Activated CD4-positive, alpha-beta T cell treated with anti-CD3 and anti-CD28 coated beads, Interleukin-2, amount 10 ng/mL, durations not matched to agents 7 days and 5 days (primary cell): ENCODE measurements around the gene VWA8. TPM values are rescaled to one million over a fixed set of nuclear protein-coding genes. Genes with fewer than 3 reads are reported as not detected.
"Not testable (repeated sequence)": the region's sequence is repeated elsewhere in the genome, so short reads cannot be mapped to it uniquely, and the experiment has no call there.

Experiments
- CTCF ChIA-PET: fragments of 350-600 bp; sonication (Branson Sonifier 250); formaldehyde crosslinking; loops from one replicate; lab custom pipeline; 2021; ENCODE audit warnings: antibody characterized with exemption; lab: Charles Lee
- POLR2A ChIA-PET: fragments of 350-600 bp; sonication (Branson Sonifier 250); formaldehyde crosslinking; loops from one replicate; lab custom pipeline; 2021; ENCODE audit warnings: antibody characterized with exemption; lab: Charles Lee
- DNase-seq: peaks from one replicate; pipeline ENCODE4 v3.0.0-alpha.2; 2020
- H3K27ac Mint-ChIP-seq: one replicate; pipeline ENCODE4 v1.8.0; 2021; ENCODE audit warnings: mild to moderate bottlenecking, moderate library complexity, mixed read lengths
- H3K27me3 Mint-ChIP-seq: one replicate; pipeline ENCODE4 v1.8.0; 2021; ENCODE audit warnings: mixed read lengths
- H3K36me3 Mint-ChIP-seq: one replicate; pipeline ENCODE4 v1.8.0; 2021; ENCODE audit warnings: low read depth, mixed read lengths
- H3K4me1 Mint-ChIP-seq: one replicate; pipeline ENCODE4 v1.8.0; 2021; ENCODE audit warnings: mixed read lengths
- H3K4me3 Mint-ChIP-seq: one replicate; pipeline ENCODE4 v1.8.0; 2021; ENCODE audit warnings: mild to moderate bottlenecking, moderate library complexity, mixed read lengths
- H3K9me3 Mint-ChIP-seq: one replicate; pipeline ENCODE4 v1.8.0; 2021; ENCODE audit warnings: mixed read lengths
- total RNA-seq, 2 experiments: library from RNA; stranded (reverse); gene quantifications; one replicate each; pipeline ENCODE4 v1.2.3, GENCODE V29; 2021

The VWA8 gene
- total RNA-seq, 2 experiments from 2014 or later = 17.8 to 17.9 TPM

DNA sequence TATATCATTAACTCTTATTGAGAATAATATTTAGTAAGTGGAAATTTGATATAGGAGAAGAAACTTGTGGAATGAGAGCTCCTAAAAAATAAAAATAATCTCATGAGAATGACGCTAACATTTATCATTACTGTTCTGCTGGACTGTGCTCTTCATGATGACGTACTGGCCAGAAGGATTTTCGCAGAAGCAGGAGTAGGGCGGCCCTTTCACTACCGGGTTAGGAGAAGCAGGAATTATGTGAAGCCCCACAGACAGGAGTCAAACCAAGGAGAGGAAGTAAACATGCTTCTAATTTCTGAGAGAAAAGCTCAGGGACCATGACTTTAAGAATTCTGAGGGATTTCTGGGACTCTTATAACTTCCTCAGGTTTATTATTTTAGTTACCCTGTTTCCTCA, 195.1 kb downstream of the VWA8 start:
- POLR2A ChIA-PET = no interaction called here
- H3K27ac Mint-ChIP-seq = no peak overlapping the region
- peaks cover 2% of the 10 kb centered on the region for H3K36me3 Mint-ChIP-seq
- CTCF ChIA-PET = interaction anchor here (1.1 kb wide), 1 partner anchor 8 kb away, joined by 4 read pairs; no protein-coding TSS in a partner anchor
- no peak overlapping the region for H3K4me3 Mint-ChIP-seq
- no peaks in the 10 kb centered on the region for H3K9me3 Mint-ChIP-seq
- H3K27me3 Mint-ChIP-seq = no peaks in the 10 kb centered on the region
- peaks cover 21% of the 10 kb centered on the region for H3K4me1 Mint-ChIP-seq
- DNase-seq = no peak

GRCh38 chr13:41765020-41765419, 195.9 kb downstream of the VWA8 start:
- no peak overlapping the region for H3K4me3 Mint-ChIP-seq
- ChIA-PET CTCF (no interaction called here), POLR2A (no interaction called here)
- no peak for DNase-seq
- no peaks in the 10 kb centered on the region for H3K9me3 Mint-ChIP-seq
- H3K4me1 Mint-ChIP-seq = peaks cover 21% of the 10 kb centered on the region
- no peaks in the 10 kb centered on the region for H3K27me3 Mint-ChIP-seq
- H3K36me3 Mint-ChIP-seq = peaks cover 4% of the 10 kb centered on the region
- H3K27ac Mint-ChIP-seq = peak overlapping the region; percentile 22

GRCh38 chr13:41764558-41764957, 196.4 kb downstream of the VWA8 start:
- no peak overlapping the region for H3K27ac Mint-ChIP-seq
- CTCF ChIA-PET = interaction anchor here (0.6 kb wide), 1 partner anchor 42 kb away, joined by 3 read pairs; no protein-coding TSS in a partner anchor

GRCh38 chr13:41763782-41764181, 197.1 kb downstream of the VWA8 start:
- H3K36me3 Mint-ChIP-seq = peaks cover 11% of the 10 kb centered on the region
- H3K4me3 Mint-ChIP-seq = no peak overlapping the region
- no peaks in the 10 kb centered on the region for H3K9me3 Mint-ChIP-seq
- no peak for DNase-seq
- H3K27me3 Mint-ChIP-seq = no peaks in the 10 kb centered on the region
- H3K27ac Mint-ChIP-seq = no peak overlapping the region
- CTCF ChIA-PET = interaction anchor here (0.6 kb wide), 1 partner anchor 43 kb away, joined by 3 read pairs; no protein-coding TSS in a partner anchor
- POLR2A ChIA-PET = no interaction called here
- peaks cover 21% of the 10 kb centered on the region for H3K4me1 Mint-ChIP-seq

More at GRCh38 chr13:41764558-41764957, 196.4 kb downstream of the VWA8 start:
- peak; percentile 11 for DNase-seq
- H3K4me3 Mint-ChIP-seq = no peak overlapping the region
- H3K4me1 Mint-ChIP-seq = peaks cover 21% of the 10 kb centered on the region
- no peaks in the 10 kb centered on the region for H3K9me3 Mint-ChIP-seq
- no peaks in the 10 kb centered on the region for H3K27me3 Mint-ChIP-seq
- H3K36me3 Mint-ChIP-seq = peaks cover 6% of the 10 kb centered on the region
- POLR2A ChIA-PET = no interaction called here

- Mint-ChIP-seq H3K36me3 (peaks cover 13% of the 10 kb centered on the region), H3K4me1 (peaks cover 21% of the 10 kb centered on the region), H3K27me3 (no peaks in the 10 kb centered on the region), H3K4me3 (no peak overlapping the region), H3K9me3 (no peaks in the 10 kb centered on the region), H3K27ac (no peak overlapping the region)
- POLR2A ChIA-PET = no interaction called here
- no peak for DNase-seq
- CTCF ChIA-PET = interaction anchor here (0.8 kb wide), 1 partner anchor 25 kb away, joined by 3 read pairs; no protein-coding TSS in a partner anchor
Measured at GRCh38 chr13:41762796-41763195, 198.1 kb downstream of the VWA8 start.

DNA sequence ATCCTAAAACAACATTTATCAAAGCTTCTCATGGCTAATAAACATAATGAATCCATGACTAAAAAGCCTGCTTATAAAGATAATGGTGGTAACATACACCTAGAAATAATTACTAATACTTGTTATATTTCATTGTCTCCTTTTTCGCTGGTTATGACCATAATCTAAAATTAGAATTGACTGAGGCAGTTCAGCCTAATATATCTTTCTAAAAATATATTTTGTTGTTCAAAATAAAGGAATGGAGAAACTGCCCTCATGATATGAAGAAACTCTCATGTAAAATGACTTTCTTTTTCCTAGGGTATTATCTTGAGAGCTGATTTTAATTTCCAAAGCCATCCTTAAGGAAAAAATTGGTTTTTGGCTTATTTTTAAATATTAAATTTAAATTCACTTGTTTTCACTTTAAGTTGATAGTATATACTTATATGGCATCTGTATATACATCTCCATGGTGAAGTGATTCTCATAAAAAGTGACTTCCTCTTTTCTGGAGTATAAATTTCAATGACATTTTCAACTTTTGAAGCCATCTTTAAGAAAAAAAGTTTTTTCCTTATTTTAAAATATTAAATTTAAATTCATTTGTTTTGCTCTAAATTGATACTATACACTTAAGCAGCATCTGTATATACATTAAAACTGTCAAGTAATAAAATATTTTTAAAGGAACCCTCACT, 204.6 kb downstream of the VWA8 start:
- DNase-seq = no peak
- Mint-ChIP-seq H3K27ac (no peak overlapping the region), H3K27me3 (no peaks in the 10 kb centered on the region), H3K36me3 (peaks cover 23% of the 10 kb centered on the region), H3K4me1 (no peaks in the 10 kb centered on the region), H3K4me3 (no peak overlapping the region), H3K9me3 (peaks cover 3% of the 10 kb centered on the region)
- CTCF ChIA-PET = interaction anchor here (1.1 to 1.6 kb wide), 2 partner anchors 10 to 13 kb away, joined by 3 to 4 read pairs; no protein-coding TSS in a partner anchor
- POLR2A ChIA-PET = no interaction called here

DNA sequence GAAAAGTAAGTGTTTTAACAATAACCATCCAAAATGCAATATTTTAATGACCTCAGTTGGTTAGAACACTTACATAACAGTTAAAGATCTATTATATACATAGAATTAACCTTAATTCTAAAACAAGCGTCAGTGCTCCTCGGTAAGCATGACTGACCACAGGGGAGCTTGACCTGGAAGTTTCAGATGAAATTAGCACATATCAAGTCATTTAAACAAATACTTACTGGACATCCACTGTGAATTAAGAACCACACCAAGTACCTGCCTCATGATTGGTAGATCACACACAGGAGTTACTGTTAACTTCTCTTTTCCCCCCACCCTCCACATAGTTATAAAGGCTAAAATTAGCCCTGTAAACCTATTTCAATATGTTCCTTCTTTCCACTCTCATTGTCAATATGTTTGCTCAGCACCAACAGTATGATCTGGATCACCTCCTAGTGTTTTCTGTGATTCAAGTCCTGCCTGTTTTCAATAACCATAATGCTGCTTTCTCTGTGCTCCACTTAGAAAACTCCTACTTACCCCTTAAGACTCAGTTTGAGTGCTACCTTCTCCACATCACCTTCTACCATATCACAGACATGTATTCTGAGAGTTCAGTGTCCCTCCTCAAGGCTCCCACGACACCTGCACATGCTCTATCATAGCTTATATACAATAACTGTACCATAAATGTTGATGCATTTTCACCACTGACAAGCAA, 209.0 kb downstream of the VWA8 start:
- Mint-ChIP-seq H3K36me3 (peaks cover 33% of the 10 kb centered on the region), H3K4me1 (no peaks in the 10 kb centered on the region), H3K4me3 (no peak overlapping the region), H3K9me3 (peaks cover 14% of the 10 kb centered on the region), H3K27me3 (no peaks in the 10 kb centered on the region), H3K27ac (no peak overlapping the region)
- CTCF ChIA-PET = interaction anchor here (0.5 kb wide), 1 partner anchor 485 kb away, joined by 3 read pairs; no protein-coding TSS in a partner anchor
- POLR2A ChIA-PET = no interaction called here
- no peak for DNase-seq

GRCh38 chr13:41751277-41751676, 209.6 kb downstream of the VWA8 start:
- CTCF ChIA-PET = interaction anchor here (0.5 kb wide), 1 partner anchor 485 kb away, joined by 3 read pairs; no protein-coding TSS in a partner anchor
- no peak for DNase-seq
- peaks cover 15% of the 10 kb centered on the region for H3K9me3 Mint-ChIP-seq
- no peaks in the 10 kb centered on the region for H3K4me1 Mint-ChIP-seq
- no peaks in the 10 kb centered on the region for H3K27me3 Mint-ChIP-seq
- peaks cover 37% of the 10 kb centered on the region for H3K36me3 Mint-ChIP-seq
- POLR2A ChIA-PET = no interaction called here
- H3K27ac Mint-ChIP-seq = no peak overlapping the region
- H3K4me3 Mint-ChIP-seq = no peak overlapping the region

DNA sequence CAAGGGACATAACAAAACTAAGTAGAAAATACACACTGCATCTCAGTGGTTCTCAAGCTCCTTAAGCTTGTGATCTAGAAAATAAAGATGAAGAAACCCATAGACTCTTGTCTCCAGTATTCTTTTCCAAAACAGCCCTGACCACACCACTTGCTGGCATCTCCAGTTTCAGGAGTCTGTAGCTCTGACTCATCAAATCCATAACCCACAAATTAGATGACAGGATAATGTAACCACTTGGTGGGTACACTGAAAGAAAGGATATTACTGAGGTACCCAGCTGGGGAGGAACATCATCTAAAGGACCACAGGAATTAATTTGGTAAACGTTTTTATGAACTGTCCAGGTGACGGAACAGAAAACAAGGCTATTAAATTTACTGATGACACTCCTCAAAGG, 214.7 kb downstream of the VWA8 start:
- Mint-ChIP-seq H3K9me3 (peaks cover 16% of the 10 kb centered on the region), H3K36me3 (peaks cover 39% of the 10 kb centered on the region), H3K4me1 (peaks cover 3% of the 10 kb centered on the region), H3K27me3 (no peaks in the 10 kb centered on the region), H3K4me3 (no peak overlapping the region), H3K27ac (no peak overlapping the region)
- no peak for DNase-seq
- CTCF ChIA-PET = interaction anchor here (0.9 kb wide), 1 partner anchor 35 kb away, joined by 5 read pairs; no protein-coding TSS in a partner anchor
- POLR2A ChIA-PET = no interaction called here

- POLR2A ChIA-PET, H3K4me3 Mint-ChIP-seq: not testable (repeated sequence)
Measured at GRCh38 chr13:41745496-41745895, 215.4 kb downstream of the VWA8 start.

DNA sequence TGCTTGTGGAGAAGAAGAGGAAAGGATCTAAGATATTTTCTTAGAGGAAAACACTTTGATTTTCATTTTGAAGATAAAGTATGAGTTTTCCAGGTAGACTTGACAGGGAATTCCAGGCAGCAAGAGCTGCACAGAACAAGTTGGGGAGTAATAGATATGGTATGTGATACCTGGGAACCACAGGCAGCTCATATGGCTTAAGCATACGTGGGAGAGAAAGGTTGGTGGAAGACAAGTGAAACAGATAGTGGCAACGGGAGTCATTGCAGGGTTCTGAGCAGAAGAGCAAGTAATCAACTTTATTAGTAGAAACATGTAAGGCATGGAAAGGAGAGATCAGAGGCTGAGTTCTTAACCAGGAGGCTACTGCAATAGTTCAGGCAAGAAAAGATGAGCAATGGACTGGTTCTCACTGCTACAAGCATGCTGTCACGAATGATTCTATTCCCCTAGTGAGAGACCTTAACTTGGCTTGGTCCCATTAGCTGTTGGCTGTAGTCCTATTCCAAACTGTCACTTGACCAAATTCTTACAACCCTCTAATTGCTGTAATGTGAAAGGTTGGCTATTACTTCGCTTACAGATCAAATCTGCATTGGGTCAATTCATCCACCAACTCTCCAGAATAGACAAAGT, 217.9 kb downstream of the VWA8 start:
- Mint-ChIP-seq H3K4me1 (peaks cover 3% of the 10 kb centered on the region), H3K4me3 (no peak overlapping the region), H3K9me3 (peaks cover 10% of the 10 kb centered on the region), H3K27me3 (no peaks in the 10 kb centered on the region), H3K36me3 (peaks cover 19% of the 10 kb centered on the region), H3K27ac (no peak overlapping the region)
- DNase-seq = no peak
- ChIA-PET POLR2A (no interaction called here), CTCF (interaction anchor here (1.0 kb wide), 1 partner anchor 14 kb away, joined by 3 read pairs; no protein-coding TSS in a partner anchor)

More at GRCh38 chr13:41745496-41745895, 215.4 kb downstream of the VWA8 start:
- H3K9me3 Mint-ChIP-seq = peaks cover 16% of the 10 kb centered on the region
- H3K27ac Mint-ChIP-seq, CTCF ChIA-PET, H3K4me1 Mint-ChIP-seq, DNase-seq, H3K27me3 Mint-ChIP-seq: not testable (repeated sequence)
- H3K36me3 Mint-ChIP-seq = peaks cover 39% of the 10 kb centered on the region

- Mint-ChIP-seq H3K4me1 (peaks cover 3% of the 10 kb centered on the region), H3K27ac (no peak overlapping the region), H3K4me3 (no peak overlapping the region), H3K36me3 (peaks cover 7% of the 10 kb centered on the region), H3K27me3 (no peaks in the 10 kb centered on the region), H3K9me3 (no peaks in the 10 kb centered on the region)
- CTCF ChIA-PET = interaction anchor here (0.6 kb wide), 1 partner anchor 156 kb away, joined by 3 read pairs; no protein-coding TSS in a partner anchor
- POLR2A ChIA-PET = no interaction called here
- no peak for DNase-seq
Measured at GRCh38 chr13:41740479-41740878, 220.4 kb downstream of the VWA8 start.
